ENCODE data around the gene TRANK1. TPM values are rescaled to one million over a fixed set of nuclear protein-coding genes. Genes with fewer than 3 reads are reported as not detected.
"Not testable (repeated sequence)": the region's sequence is repeated elsewhere in the genome, so short reads cannot be mapped to it uniquely, and the experiment has no call there.

TRANK1 gene
- total RNA-seq, 2 donors from 2014 or later: 9.0 to 20.1 TPM

GRCh38 chr3:36954452-36955134 lies 9.7 kb upstream of the TRANK1 start:
- Histone ChIP-seq H3K4me3 (ENCODE audit: low read length) (no peak overlapping the region), H3K27me3 (ENCODE audit: control insufficient read depth, insufficient read depth, low read length, poor library complexity, severe bottlenecking) (no peaks in the 10 kb centered on the region), H3K4me1 (ENCODE audit: control insufficient read depth, insufficient read depth, low read length) (no peaks in the 10 kb centered on the region), H3K9ac (ENCODE audit: extremely low read depth, low read length, poor library complexity, severe bottlenecking) (no peak overlapping the region), H3K9me3 (ENCODE audit: control insufficient read depth, low read length) (no peaks in the 10 kb centered on the region), H3K27ac (ENCODE audit: low read depth, low read length) (no peak overlapping the region), H3K36me3 (ENCODE audit: control insufficient read depth, insufficient read depth, low read length) (no peaks in the 10 kb centered on the region)
- Mint-ChIP-seq H3K27ac (no peak overlapping the region), H3K4me1 (peaks cover 4% of the 10 kb centered on the region), H3K36me3 (ENCODE audit: low read depth) (no peaks in the 10 kb centered on the region), H3K9me3 (no peaks in the 10 kb centered on the region), H3K27me3 (ENCODE audit: insufficient read depth) (no peaks in the 10 kb centered on the region), H3K4me3 (no peak overlapping the region)
- TF ChIP-seq CTCF (conservative IDR thresholded peaks at IDR 0.05): no peak
- no peak for DNase-seq

- not testable (repeated sequence) for H3K36me3 Mint-ChIP-seq (ENCODE audit: low read depth); H3K4me1 Mint-ChIP-seq
- 91 to 94% methylated on average over 5 of the region's 5 CpGs for WGBS, 2 experiments (ENCODE audit: insufficient coverage in 1 of 2, insufficient read length in 1 of 2)
Measured at GRCh38 chr3:36947814-36948213, 3.0 kb upstream of the TRANK1 start.

DNA sequence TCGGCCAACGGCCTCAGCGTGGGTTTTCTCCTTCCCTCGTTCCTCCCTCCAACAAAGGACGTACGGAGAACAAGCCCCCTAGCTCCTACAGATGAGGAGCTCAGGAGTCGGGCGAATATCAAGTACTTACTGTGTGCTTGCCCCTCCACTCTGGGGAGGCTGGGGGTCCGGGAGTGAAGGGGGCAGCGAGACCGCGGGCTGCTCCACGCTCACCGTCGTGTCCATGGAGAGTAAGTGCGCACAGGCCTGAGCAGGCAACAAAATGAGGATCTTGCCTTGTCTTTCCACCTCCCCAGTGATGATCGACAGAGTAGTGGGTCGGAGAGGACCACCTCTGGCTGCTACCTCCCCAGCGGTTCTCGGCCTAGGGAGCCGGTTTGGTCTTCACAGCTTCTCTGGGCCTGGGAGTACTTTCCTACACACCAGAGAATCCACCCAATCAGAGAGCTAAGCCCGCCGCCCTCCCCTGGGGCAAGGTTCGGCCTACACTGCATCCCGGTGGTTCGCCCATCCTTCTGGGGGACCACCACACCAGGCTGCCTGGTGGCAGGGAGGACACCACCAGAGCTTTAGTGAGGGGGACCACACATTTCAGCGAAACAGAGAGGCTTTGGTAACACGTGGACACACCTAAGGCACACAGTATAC lies 603 bp upstream of the TRANK1 start:
- peaks cover 12% of the 10 kb centered on the region for H3K9me3 ChIP-seq (ENCODE audit: control insufficient read depth, low read length)
- 86 to 89% methylated on average over 15 to 28 of the region's 28 CpGs for WGBS, 2 experiments (ENCODE audit: insufficient coverage in 1 of 2, insufficient read length in 1 of 2)
- no peak for DNase-seq
- TF ChIP-seq CTCF (conservative IDR thresholded peaks at IDR 0.05): no peak
- H3K36me3 ChIP-seq (ENCODE audit: control insufficient read depth, insufficient read depth, low read length): no peaks in the 10 kb centered on the region
- Mint-ChIP-seq H3K4me3 (peak overlapping the region; percentile 64), H3K27me3 (ENCODE audit: insufficient read depth) (peaks cover 40% of the 10 kb centered on the region), H3K9me3 (peaks cover 22% of the 10 kb centered on the region), H3K27ac (no peak overlapping the region), H3K4me1 (peaks cover 3% of the 10 kb centered on the region), H3K36me3 (ENCODE audit: low read depth) (peaks cover 2% of the 10 kb centered on the region)
- H3K27ac ChIP-seq (ENCODE audit: low read depth, low read length): no peak overlapping the region
- H3K27me3 ChIP-seq (ENCODE audit: control insufficient read depth, insufficient read depth, low read length, poor library complexity, severe bottlenecking): peaks cover 27% of the 10 kb centered on the region
- H3K4me1 ChIP-seq (ENCODE audit: control insufficient read depth, insufficient read depth, low read length): no peaks in the 10 kb centered on the region
- no peak overlapping the region for H3K9ac ChIP-seq (ENCODE audit: extremely low read depth, low read length, poor library complexity, severe bottlenecking)
- H3K4me3 ChIP-seq (ENCODE audit: low read length): peak overlapping the region; percentile 76

More at GRCh38 chr3:36947814-36948213, 3.0 kb upstream of the TRANK1 start:
- not testable (repeated sequence) for H3K36me3 ChIP-seq (ENCODE audit: control insufficient read depth, insufficient read depth, low read length); H3K4me3 ChIP-seq (ENCODE audit: low read length); H3K27ac Mint-ChIP-seq; H3K4me3 Mint-ChIP-seq; H3K9ac ChIP-seq (ENCODE audit: extremely low read depth, low read length, poor library complexity, severe bottlenecking); DNase-seq; H3K27ac ChIP-seq (ENCODE audit: low read depth, low read length); H3K4me1 ChIP-seq (ENCODE audit: control insufficient read depth, insufficient read depth, low read length)
- Mint-ChIP-seq H3K27me3 (ENCODE audit: insufficient read depth) (peaks cover 29% of the 10 kb centered on the region), H3K9me3 (peaks cover 22% of the 10 kb centered on the region)
- Histone ChIP-seq H3K9me3 (ENCODE audit: control insufficient read depth, low read length) (peaks cover 12% of the 10 kb centered on the region), H3K27me3 (ENCODE audit: control insufficient read depth, insufficient read depth, low read length, poor library complexity, severe bottlenecking) (peaks cover 27% of the 10 kb centered on the region)
